Testis (tissue), 3 donors: Measurements from ENCODE around the gene POC1B. TPM values are rescaled to one million over a fixed set of nuclear protein-coding genes. Genes with fewer than 3 reads are reported as not detected.

Experiments
- DNase-seq: peaks from one replicate; pipeline ENCODE4 v3.0.0-alpha.2; 2019
- H3K27ac ChIP-seq, 2 donors: fragments of 200-600 bp; sonication (generic); one replicate each; pipeline ENCODE4 v1.5.1; 2019
- H3K27me3 ChIP-seq: fragments of 200-600 bp; sonication (generic); one replicate; pipeline ENCODE4 v1.5.1; 2019
- H3K36me3 ChIP-seq: fragments of 200-600 bp; sonication (generic); one replicate; pipeline ENCODE4 v1.5.1; 2017; ENCODE audit warnings: low read depth; ENCODE audit errors: missing control alignments
- H3K4me1 ChIP-seq: fragments of 200-600 bp; sonication (generic); one replicate; pipeline ENCODE4 v1.5.1; 2019
- H3K4me3 ChIP-seq, 2 donors: fragments of 200-600 bp; sonication (generic); one replicate each; pipeline ENCODE4 v1.5.1; 2017 to 2019
- H3K9me3 ChIP-seq: fragments of 200-600 bp; sonication (generic); one replicate; pipeline ENCODE4 v1.5.1; 2017
- CTCF ChIP-seq, 3 experiments: fragments of 450-650 bp in 2 of 3; fragments of 200-600 bp in 1 of 3; sonication (generic) in 1 of 3; IDR thresholded peaks; one replicate each; pipeline ENCODE4 v1.5.1; 2016 to 2019; ENCODE audit warnings: antibody characterized with exemption in 3 of 3, mild to moderate bottlenecking in 2 of 3, moderate library complexity in 1 of 3
- POLR2A ChIP-seq: fragments of 450-650 bp; IDR thresholded peaks from one replicate; pipeline ENCODE4 v1.6.1; 2017; ENCODE audit warnings: antibody characterized with exemption, mild to moderate bottlenecking, moderate library complexity
- WGBS, 2 donors: methylation state at CpG; one replicate each; pipeline ENCODE4 v1.1.5; 2018; 5-methylcytosine and 5-hydroxymethylcytosine counted together
- intact Hi-C: fragments of 100-400 bp; cut with DNase I; formaldehyde crosslinking; loops from one replicate; pipeline ENCODE4 v1.15.1; 2023; ENCODE audit warnings: low total_unique reads
- polyA plus RNA-seq: library from polyadenylated mRNA; stranded (reverse); fragments of 350-450 nt; fragmentation: Illumina TruSeq; extraction: RNeasy Lipid Tissue Mini Kit (QIAGEN cat#74804); gene quantifications from one replicate; pipeline ENCODE4 v1.2.3, GENCODE V29; 2014; ENCODE audit warnings: low read depth, low replicate concordance; ENCODE audit not compliant: insufficient read depth
- total RNA-seq, 2 donors: library from RNA; depleted of rRNA; stranded (reverse); fragments of >200 nt; gene quantifications; one replicate each; pipeline ENCODE4 v1.2.3, GENCODE V29; 2016

The POC1B gene
- total and polyA plus RNA-seq, 3 donors from 2014 or later: 16.8 to 30.2 (median 21.3) TPM

DNA sequence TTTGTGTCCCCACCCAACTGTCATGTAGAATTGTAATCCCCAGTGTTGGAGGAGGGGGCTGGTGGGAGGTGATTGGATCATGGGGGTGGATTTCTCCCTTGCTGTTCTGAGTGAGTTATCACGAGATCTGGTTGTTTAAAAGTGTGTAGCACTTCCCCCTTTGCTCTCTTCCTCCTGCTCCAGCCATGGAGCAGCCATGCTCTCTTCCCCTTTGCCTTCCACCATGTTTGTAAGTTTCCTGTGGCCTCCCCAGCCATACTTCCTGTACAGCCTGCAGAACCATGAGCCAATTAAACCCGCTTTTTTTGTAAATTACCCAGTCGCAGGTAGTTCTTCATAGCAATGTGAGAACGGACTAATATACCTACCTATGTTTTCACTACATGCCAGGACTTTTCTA is 2.6 kb upstream of the POC1B start:
- TF ChIP-seq CTCF (IDR thresholded peaks at IDR 0.05) (no peak), POLR2A (no peak)
- H3K4me3 ChIP-seq: no peak overlapping the region
- DNase-seq: no peak
- no peaks in the 10 kb centered on the region for H3K36me3 ChIP-seq
- no peak overlapping the region for H3K27ac ChIP-seq
- WGBS, 2 donors: 60 to 75% methylated on average over 4 of the region's 4 CpGs
- no peaks in the 10 kb centered on the region for H3K27me3 ChIP-seq
- peaks cover 14% of the 10 kb centered on the region for H3K4me1 ChIP-seq
- H3K9me3 ChIP-seq: no peaks in the 10 kb centered on the region
- intact Hi-C loops: loop anchor here (10.0 kb wide), 1 partner anchor 54 kb away; no protein-coding TSS in a partner anchor

GRCh38 chr12:89525305-89525823 is 483 bp downstream of the POC1B start:
- TF ChIP-seq POLR2A (no peak), CTCF (IDR thresholded peaks at IDR 0.05) (no peak)
- 1% methylated on average over 45 of the region's 53 CpGs; no CpG with 5 or more reads in 1 of the 2 donors for WGBS, 2 donors
- no peaks in the 10 kb centered on the region for H3K36me3 ChIP-seq
- DNase-seq: peak; percentile 63
- no peaks in the 10 kb centered on the region for H3K9me3 ChIP-seq
- peak overlapping the region; percentile 70 to 98 for H3K4me3 ChIP-seq
- intact Hi-C loops: loop anchor here (10.0 kb wide), 1 partner anchor 51 kb away; no protein-coding TSS in a partner anchor
- peaks cover 14% of the 10 kb centered on the region for H3K4me1 ChIP-seq
- peak overlapping the region; percentile 91 to 95 for H3K27ac ChIP-seq
- H3K27me3 ChIP-seq: no peaks in the 10 kb centered on the region

GRCh38 chr12:89524541-89525304 is 1.1 kb downstream of the POC1B start, which contains the start of gene GALNT4:
GALNT4 (minus strand) TSS chr12:89524796; CDS start chr12:89524549, 247 bp downstream.
- TF ChIP-seq CTCF (IDR thresholded peaks at IDR 0.05) (peak; percentile 41 to 61 (median 56)), POLR2A (no peak)
- peaks cover 14% of the 10 kb centered on the region for H3K4me1 ChIP-seq
- peak within 1 kb of the TSS; percentile 91 to 95 for H3K27ac ChIP-seq
- WGBS, 2 donors: 0% methylated on average over 25 to 43 of the region's 43 CpGs
- H3K36me3 ChIP-seq: no peaks in the 10 kb centered on the region
- intact Hi-C loops: loop anchor here (10.0 kb wide), 1 partner anchor 50 kb away; no protein-coding TSS in a partner anchor
- DNase-seq: peak; percentile 91
- H3K27me3 ChIP-seq: no peaks in the 10 kb centered on the region
- H3K9me3 ChIP-seq: no peaks in the 10 kb centered on the region
- H3K4me3 ChIP-seq: peak within 1 kb of the TSS; percentile 70 to 98

DNA sequence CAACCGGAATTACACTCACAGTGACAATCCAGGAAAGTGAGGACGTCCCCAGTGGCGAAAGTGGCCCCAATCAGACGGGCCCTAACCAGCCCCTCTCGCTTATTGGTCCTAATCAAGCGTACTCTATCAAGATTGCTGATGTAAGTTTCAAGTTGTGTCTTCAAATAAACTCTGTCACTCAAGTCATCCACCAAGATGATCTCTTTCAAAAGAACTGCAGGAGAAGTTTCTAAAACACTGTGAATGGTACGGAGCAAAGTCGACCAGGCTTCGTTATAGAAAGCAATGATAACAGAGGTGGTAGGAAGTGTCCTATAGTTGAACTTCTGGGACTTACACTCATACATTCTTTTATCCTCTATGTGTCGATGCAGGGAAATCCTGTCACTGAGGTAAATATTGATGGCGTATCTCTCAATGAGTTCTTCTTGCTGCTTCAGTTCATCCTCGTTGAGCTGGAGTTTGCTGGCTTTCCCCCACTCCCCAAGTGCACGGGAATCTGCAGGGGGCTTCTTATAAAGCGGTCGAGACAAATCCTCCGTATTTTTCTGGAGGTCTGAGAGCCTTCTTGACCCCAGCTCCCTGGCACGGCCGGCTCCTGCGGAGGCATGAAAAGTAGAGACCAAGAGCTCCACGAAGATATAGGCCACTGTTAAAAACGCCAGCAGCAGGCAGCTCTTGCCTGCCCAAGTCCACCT is 1.9 kb downstream of the POC1B start:
- TF ChIP-seq CTCF (IDR thresholded peaks at IDR 0.05): no peak
- no peak for TF ChIP-seq POLR2A
- H3K9me3 ChIP-seq: no peaks in the 10 kb centered on the region
- no peaks in the 10 kb centered on the region for H3K27me3 ChIP-seq
- peak overlapping the region; percentile 91 to 95 for H3K27ac ChIP-seq
- H3K36me3 ChIP-seq: no peaks in the 10 kb centered on the region
- peaks cover 14% of the 10 kb centered on the region for H3K4me1 ChIP-seq
- H3K4me3 ChIP-seq: peak overlapping the region; percentile 70 to 98
- DNase-seq: no peak
- 26 to 35% methylated on average over 13 to 21 of the region's 21 CpGs for WGBS, 2 donors
- intact Hi-C loops: loop anchor here (10.0 kb wide), 1 partner anchor 49 kb away; no protein-coding TSS in a partner anchor
